ENCODE measurements around the gene NUDT3.

- TF ChIP-seq EZH2 (IDR thresholded peaks at IDR 0.05; ENCODE audit: insufficient read depth, low read length) (no peak), CTCF (IDR thresholded peaks at IDR 0.05; ENCODE audit: insufficient read depth, low read depth, low read length) (no peak)
These were observed 34.0 kb downstream of the NUDT3 start for GRCh38 chr6:34358389-34358905.

Data from astrocyte (in vitro differentiated cells and primary cell).